Anterior cingulate cortex (tissue), 58 donors: Measurements from ENCODE around the gene IGF2R.
A peak's percentile ranks its signal among the peaks of the same experiment; 100 is the strongest.
"Not testable (repeated sequence)": the region's sequence is repeated elsewhere in the genome, so short reads cannot be mapped to it uniquely, and the experiment has no call there.

Experiments
- DNase-seq, 58 donors: peaks; one replicate each; lab custom pipeline; 2025; lab: John Stamatoyannopoulos, UW

IGF2R gene

GRCh38 chr6:159948199-159948598, 20.7 kb upstream of the IGF2R start:
- DNase-seq: no peak

GRCh38 chr6:159951772-159952171, 17.1 kb upstream of the IGF2R start:
- no peak for DNase-seq

GRCh38 chr6:159952289-159953005, 16.4 kb upstream of the IGF2R start:
- no peak for DNase-seq

- DNase-seq: no peak
Measured at GRCh38 chr6:159953091-159953601, 15.7 kb upstream of the IGF2R start.

- DNase-seq: no peak
Measured at GRCh38 chr6:159955945-159956361, 12.9 kb upstream of the IGF2R start.

GRCh38 chr6:159957071-159957673, 11.7 kb upstream of the IGF2R start:
- DNase-seq: no peak

GRCh38 chr6:159959165-159959975, 9.5 kb upstream of the IGF2R start:
- no peak for DNase-seq

- peak in 2 of 58 donors; percentile 17 to 26 for DNase-seq
Measured at GRCh38 chr6:159959976-159960384, 8.9 kb upstream of the IGF2R start.

GRCh38 chr6:159960485-159960884, 8.4 kb upstream of the IGF2R start:
- DNase-seq: no peak

GRCh38 chr6:159961528-159961927, 7.4 kb upstream of the IGF2R start:
- DNase-seq: no peak

- no peak for DNase-seq
Measured at GRCh38 chr6:159963111-159963510, 5.8 kb upstream of the IGF2R start.

GRCh38 chr6:159964046-159964445, 4.8 kb upstream of the IGF2R start:
- DNase-seq: no peak

- no peak for DNase-seq
Measured at GRCh38 chr6:159966339-159966738, 2.5 kb upstream of the IGF2R start.

- DNase-seq: no peak
Measured at GRCh38 chr6:159966981-159967380, 1.9 kb upstream of the IGF2R start.

GRCh38 chr6:159967621-159968020, 1.3 kb upstream of the IGF2R start:
- not testable (repeated sequence) for DNase-seq

GRCh38 chr6:159969204-159969912, 476 bp downstream of the IGF2R start:
- peak in 8 of 58 donors; percentile 22 to 56 (median 38) for DNase-seq

GRCh38 chr6:159969921-159970320, 1.0 kb downstream of the IGF2R start:
- peak in 9 of 58 donors; percentile 21 to 50 (median 28) for DNase-seq

GRCh38 chr6:159970659-159971063, 1.8 kb downstream of the IGF2R start:
- DNase-seq: no peak

- DNase-seq: no peak
Measured at GRCh38 chr6:159971341-159972178, 2.7 kb downstream of the IGF2R start.
